HepG2 (cell line): ENCODE results near the gene OVCA2. TPM values are rescaled to one million over a fixed set of nuclear protein-coding genes. Genes with fewer than 3 reads are reported as not detected.

Experiments
- JARID2 ChIP-seq: sonication (generic); formaldehyde crosslinking; IDR thresholded peaks from 2 replicates; pipeline ENCODE4 v1.8.1; 2023; ENCODE audit warnings: missing genetic modification reagents, inconsistent platforms; ENCODE audit not compliant: insufficient replicate concordance
- KDM6A ChIP-seq: IDR thresholded peaks from 2 replicates; pipeline ENCODE4 v1.6.1; 2016; ENCODE audit warnings: low read depth
- RCOR2 ChIP-seq: IDR thresholded peaks from 2 replicates; pipeline ENCODE4 v1.6.1; 2016; ENCODE audit warnings: missing biosample characterization, missing genetic modification reagents
- TBX3 ChIP-seq: fragments of 450-650 bp; IDR thresholded peaks from 2 replicates; pipeline ENCODE4 v1.6.1; 2017; ENCODE audit warnings: antibody characterized with exemption, mild to moderate bottlenecking, inconsistent platforms, borderline replicate concordance
- YY1 ChIP-seq: IDR thresholded peaks from 2 replicates; pipeline ENCODE4 v1.6.1; 2011; ENCODE audit warnings: low read length, low read depth, moderate library complexity, mild to moderate bottlenecking; ENCODE audit not compliant: insufficient read depth, insufficient replicate concordance
- ZNF619 ChIP-seq: sonication (generic); formaldehyde crosslinking; IDR thresholded peaks from 2 replicates; pipeline ENCODE4 v1.4.0; 2020; ENCODE audit warnings: mild to moderate bottlenecking, missing genetic modification reagents
- polyA plus RNA-seq, 8 experiments: library from polyadenylated mRNA; depleted of rRNA in 3 of 8; stranded (reverse) in 7 of 8; unstranded in 1 of 8; fragments of >200 nt; fragmentation: Illumina TruSeq in 4 of 8; extraction: Trizol in 4 of 8; gene quantifications; 2 replicates each; pipeline versions ENCODE4 v1.2.1 to v1.2.3, GENCODE V29; 2011 to 2016; ENCODE audit warnings: low read depth in 4 of 8, missing spikeins in 1 of 8, mixed read lengths in 1 of 8; ENCODE audit not compliant: insufficient read depth in 1 of 8
- total RNA-seq, 5 experiments: library from RNA; depleted of rRNA; stranded (reverse); fragments of >200 nt; fragmentation: Illumina TruSeq; extraction: Trizol; gene quantifications; 2 replicates each; pipeline ENCODE4 v1.2.3, GENCODE V29; 2016; ENCODE audit warnings: low read depth in 1 of 5
- TF ChIP-seq, protein P1 (sequence below): sonication (generic); formaldehyde crosslinking; IDR thresholded peaks from 2 replicates; pipeline ENCODE4 v1.8.0; 2022; ENCODE audit warnings: mild to moderate bottlenecking, missing genetic modification reagents
- TF ChIP-seq, protein P2 (sequence below): sonication (generic); formaldehyde crosslinking; IDR thresholded peaks from 2 replicates; pipeline ENCODE4 v1.5.1; 2020; ENCODE audit warnings: mild to moderate bottlenecking, missing genetic modification reagents, moderate library complexity
- TF ChIP-seq, protein P3 (sequence below): sonication (generic); formaldehyde crosslinking; IDR thresholded peaks from 2 replicates; pipeline ENCODE4 v1.8.0; 2022; ENCODE audit warnings: mild to moderate bottlenecking, missing genetic modification reagents, moderate library complexity
- TF ChIP-seq, protein P4 (sequence below), 2 experiments: fragments of 450-650 bp in 1 of 2; sonication (generic) in 1 of 2; formaldehyde crosslinking in 1 of 2; IDR thresholded peaks; 2 replicates each; pipeline versions ENCODE4 v1.6.1 to v1.8.0; 2016 to 2022; ENCODE audit warnings: antibody characterized with exemption in 1 of 2, mild to moderate bottlenecking in 1 of 2, missing genetic modification reagents in 1 of 2
- TF ChIP-seq, protein P5 (sequence below): sonication (generic); formaldehyde crosslinking; IDR thresholded peaks from 2 replicates; pipeline ENCODE4 v1.8.0; 2022; ENCODE audit warnings: low read depth, missing genetic modification reagents

The OVCA2 gene
- total and polyA plus RNA-seq, 2 of the 13 experiments (the other 11 are each of a cell fraction or from before 2014, with no cell fraction given): 23.7 to 28.2 TPM

DNA sequence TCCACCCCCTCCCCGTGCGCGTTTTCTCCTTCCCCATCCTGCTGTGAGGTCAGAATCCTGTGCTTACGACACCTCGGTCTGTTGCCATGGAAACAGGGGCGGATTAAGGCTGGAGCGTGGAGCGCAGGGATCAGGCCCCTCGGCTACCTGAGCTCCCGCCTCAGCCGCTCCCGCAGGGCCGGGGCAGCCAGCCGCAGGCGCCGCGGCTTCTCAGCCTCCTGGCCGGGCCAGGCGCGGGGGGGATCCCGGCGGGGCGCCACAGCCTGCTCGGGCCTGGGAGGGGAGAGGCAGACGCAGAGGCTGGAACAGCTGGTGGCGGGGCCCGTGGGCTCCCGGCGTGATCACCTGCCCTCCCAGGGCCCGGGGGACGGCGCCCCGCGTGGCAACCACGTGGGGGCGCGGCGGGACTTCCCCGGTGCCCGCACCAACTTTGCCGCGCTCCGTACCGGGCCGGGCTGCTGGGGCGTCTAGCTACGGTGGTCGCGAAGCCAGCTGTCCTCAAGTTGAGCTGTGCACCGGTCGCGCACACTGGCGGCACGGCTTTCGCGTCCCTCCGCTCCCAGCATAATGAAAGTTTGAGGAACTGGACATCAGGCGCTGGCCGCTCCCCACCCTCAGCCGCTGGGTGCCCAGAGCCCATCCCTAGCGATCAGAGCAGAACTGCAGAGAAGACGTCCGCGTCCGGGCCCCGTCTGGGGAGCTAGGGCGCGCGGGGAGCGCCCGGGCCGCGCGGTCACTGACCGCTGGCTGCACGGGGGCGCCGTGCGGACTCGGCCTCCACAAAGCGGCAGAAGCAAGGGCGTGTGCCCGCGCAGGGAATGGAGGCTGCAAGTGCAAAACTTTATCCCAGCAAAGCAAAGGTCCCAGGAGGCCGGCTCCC, 17.9 kb upstream of the OVCA2 start (continued):
- TF ChIP-seq, protein P1, sequence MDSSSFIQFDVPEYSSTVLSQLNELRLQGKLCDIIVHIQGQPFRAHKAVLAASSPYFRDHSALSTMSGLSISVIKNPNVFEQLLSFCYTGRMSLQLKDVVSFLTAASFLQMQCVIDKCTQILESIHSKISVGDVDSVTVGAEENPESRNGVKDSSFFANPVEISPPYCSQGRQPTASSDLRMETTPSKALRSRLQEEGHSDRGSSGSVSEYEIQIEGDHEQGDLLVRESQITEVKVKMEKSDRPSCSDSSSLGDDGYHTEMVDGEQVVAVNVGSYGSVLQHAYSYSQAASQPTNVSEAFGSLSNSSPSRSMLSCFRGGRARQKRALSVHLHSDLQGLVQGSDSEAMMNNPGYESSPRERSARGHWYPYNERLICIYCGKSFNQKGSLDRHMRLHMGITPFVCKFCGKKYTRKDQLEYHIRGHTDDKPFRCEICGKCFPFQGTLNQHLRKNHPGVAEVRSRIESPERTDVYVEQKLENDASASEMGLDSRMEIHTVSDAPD (CRISPR knock-in tag): no peak
- TF ChIP-seq ZNF619 (CRISPR knock-in tag): no peak
- TF ChIP-seq, protein P2, sequence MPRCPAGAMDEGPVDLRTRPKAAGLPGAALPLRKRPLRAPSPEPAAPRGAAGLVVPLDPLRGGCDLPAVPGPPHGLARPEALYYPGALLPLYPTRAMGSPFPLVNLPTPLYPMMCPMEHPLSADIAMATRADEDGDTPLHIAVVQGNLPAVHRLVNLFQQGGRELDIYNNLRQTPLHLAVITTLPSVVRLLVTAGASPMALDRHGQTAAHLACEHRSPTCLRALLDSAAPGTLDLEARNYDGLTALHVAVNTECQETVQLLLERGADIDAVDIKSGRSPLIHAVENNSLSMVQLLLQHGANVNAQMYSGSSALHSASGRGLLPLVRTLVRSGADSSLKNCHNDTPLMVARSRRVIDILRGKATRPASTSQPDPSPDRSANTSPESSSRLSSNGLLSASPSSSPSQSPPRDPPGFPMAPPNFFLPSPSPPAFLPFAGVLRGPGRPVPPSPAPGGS (CRISPR knock-in tag): no peak
- TF ChIP-seq RCOR2 (CRISPR knock-in tag): no peak
- TF ChIP-seq, protein P3, sequence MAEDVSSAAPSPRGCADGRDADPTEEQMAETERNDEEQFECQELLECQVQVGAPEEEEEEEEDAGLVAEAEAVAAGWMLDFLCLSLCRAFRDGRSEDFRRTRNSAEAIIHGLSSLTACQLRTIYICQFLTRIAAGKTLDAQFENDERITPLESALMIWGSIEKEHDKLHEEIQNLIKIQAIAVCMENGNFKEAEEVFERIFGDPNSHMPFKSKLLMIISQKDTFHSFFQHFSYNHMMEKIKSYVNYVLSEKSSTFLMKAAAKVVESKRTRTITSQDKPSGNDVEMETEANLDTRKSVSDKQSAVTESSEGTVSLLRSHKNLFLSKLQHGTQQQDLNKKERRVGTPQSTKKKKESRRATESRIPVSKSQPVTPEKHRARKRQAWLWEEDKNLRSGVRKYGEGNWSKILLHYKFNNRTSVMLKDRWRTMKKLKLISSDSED (CRISPR knock-in tag): no peak
- TF ChIP-seq, protein P4, sequence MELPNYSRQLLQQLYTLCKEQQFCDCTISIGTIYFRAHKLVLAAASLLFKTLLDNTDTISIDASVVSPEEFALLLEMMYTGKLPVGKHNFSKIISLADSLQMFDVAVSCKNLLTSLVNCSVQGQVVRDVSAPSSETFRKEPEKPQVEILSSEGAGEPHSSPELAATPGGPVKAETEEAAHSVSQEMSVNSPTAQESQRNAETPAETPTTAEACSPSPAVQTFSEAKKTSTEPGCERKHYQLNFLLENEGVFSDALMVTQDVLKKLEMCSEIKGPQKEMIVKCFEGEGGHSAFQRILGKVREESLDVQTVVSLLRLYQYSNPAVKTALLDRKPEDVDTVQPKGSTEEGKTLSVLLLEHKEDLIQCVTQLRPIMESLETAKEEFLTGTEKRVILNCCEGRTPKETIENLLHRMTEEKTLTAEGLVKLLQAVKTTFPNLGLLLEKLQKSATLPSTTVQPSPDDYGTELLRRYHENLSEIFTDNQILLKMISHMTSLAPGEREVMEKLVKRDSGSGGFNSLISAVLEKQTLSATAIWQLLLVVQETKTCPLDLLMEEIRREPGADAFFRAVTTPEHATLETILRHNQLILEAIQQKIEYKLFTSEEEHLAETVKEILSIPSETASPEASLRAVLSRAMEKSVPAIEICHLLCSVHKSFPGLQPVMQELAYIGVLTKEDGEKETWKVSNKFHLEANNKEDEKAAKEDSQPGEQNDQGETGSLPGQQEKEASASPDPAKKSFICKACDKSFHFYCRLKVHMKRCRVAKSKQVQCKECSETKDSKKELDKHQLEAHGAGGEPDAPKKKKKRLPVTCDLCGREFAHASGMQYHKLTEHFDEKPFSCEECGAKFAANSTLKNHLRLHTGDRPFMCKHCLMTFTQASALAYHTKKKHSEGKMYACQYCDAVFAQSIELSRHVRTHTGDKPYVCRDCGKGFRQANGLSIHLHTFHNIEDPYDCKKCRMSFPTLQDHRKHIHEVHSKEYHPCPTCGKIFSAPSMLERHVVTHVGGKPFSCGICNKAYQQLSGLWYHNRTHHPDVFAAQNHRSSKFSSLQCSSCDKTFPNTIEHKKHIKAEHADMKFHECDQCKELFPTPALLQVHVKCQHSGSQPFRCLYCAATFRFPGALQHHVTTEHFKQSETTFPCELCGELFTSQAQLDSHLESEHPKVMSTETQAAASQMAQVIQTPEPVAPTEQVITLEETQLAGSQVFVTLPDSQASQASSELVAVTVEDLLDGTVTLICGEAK (IDR thresholded peaks at IDR 0.05): no peak
- TF ChIP-seq, protein P4 (CRISPR knock-in tag; IDR thresholded peaks at IDR 0.05): no peak
- no peak for TF ChIP-seq KDM6A
- no peak for TF ChIP-seq YY1
- no peak for TF ChIP-seq JARID2 (CRISPR knock-in tag)
- TF ChIP-seq, protein P5, sequence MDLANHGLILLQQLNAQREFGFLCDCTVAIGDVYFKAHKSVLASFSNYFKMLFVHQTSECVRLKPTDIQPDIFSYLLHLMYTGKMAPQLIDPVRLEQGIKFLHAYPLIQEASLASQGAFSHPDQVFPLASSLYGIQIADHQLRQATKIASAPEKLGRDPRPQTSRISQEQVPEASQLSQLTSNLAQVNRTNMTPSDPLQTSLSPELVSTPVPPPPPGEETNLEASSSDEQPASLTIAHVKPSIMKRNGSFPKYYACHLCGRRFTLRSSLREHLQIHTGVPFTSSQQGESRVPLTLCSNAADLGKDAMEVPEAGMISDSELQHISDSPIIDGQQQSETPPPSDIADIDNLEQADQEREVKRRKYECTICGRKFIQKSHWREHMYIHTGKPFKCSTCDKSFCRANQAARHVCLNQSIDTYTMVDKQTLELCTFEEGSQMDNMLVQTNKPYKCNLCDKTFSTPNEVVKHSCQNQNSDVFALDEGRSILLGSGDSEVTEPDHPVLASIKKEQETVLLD (CRISPR knock-in tag): no peak
- no peak for TF ChIP-seq TBX3
